Endothelial cell of umbilical vein (primary cell): Measurements from ENCODE around the gene RNF186. TPM values are rescaled to one million over a fixed set of nuclear protein-coding genes. Genes with fewer than 3 reads are reported as not detected.

Source experiments
- BruUV-seq: library from RNA; stranded (reverse); fragments of 400-500 nt; replicated peaks from 2 replicates; lab custom pipeline; 2021; lab: Mats Ljungman, UMichigan
- CTCF ChIA-PET: fragments of 300-600, 350-600 bp; sonication (Branson Sonifier 250); formaldehyde crosslinking; loops from one replicate; lab custom pipeline; 2021; ENCODE audit warnings: antibody characterized with exemption, inconsistent platforms; lab: Charles Lee
- POLR2A ChIA-PET: fragments of 300-600, 350-600 bp; sonication (Branson Sonifier 250); formaldehyde crosslinking; loops from one replicate; lab custom pipeline; 2021; ENCODE audit warnings: antibody characterized with exemption, inconsistent platforms; lab: Charles Lee
- DNase-seq: peaks from one replicate; pipeline ENCODE4 v3.0.0-alpha.2; 2011; ENCODE audit warnings: low read depth, low spot score
- FAIRE-seq: peaks from 2 replicates; lab custom pipeline; 2011; peaks lifted over from hg19 to GRCh38; lab: Jason Lieb, UNC
- H2AFZ ChIP-seq: 2 replicates; pipeline ENCODE4 v1.6.0; 2012; ENCODE audit warnings: low read depth, low read length, control low read depth, inconsistent platforms
- H3K27ac ChIP-seq: 2 replicates; pipeline ENCODE4 v1.5.1; 2011; ENCODE audit warnings: low read depth, mild to moderate bottlenecking, control low read depth, low read length, moderate library complexity; ENCODE audit not compliant: insufficient read depth
- H3K27me3 ChIP-seq, 2 experiments: 2 replicates each; pipeline versions ENCODE4 v1.6.0 to v1.6.1; 2011; ENCODE audit warnings: low read length in 2 of 2, mixed read lengths in 1 of 2; ENCODE audit not compliant: control insufficient read depth in 2 of 2, insufficient read depth in 2 of 2
- H3K36me3 ChIP-seq, 2 experiments: 2 replicates in 1 of 2; 3 replicates in 1 of 2; pipeline ENCODE4 v1.5.1; 2011; ENCODE audit warnings: low read length in 2 of 2, mild to moderate bottlenecking in 1 of 2, moderate library complexity in 1 of 2; ENCODE audit not compliant: control insufficient read depth in 2 of 2, insufficient read depth in 2 of 2; ENCODE audit errors: extremely low read depth in 1 of 2
- H3K4me1 ChIP-seq: 3 replicates; pipeline ENCODE4 v1.5.1; 2011; ENCODE audit warnings: mild to moderate bottlenecking, low read length; ENCODE audit not compliant: control insufficient read depth, insufficient read depth; ENCODE audit errors: extremely low read depth
- H3K4me2 ChIP-seq: 2 replicates; pipeline ENCODE4 v1.6.1; 2011; ENCODE audit warnings: low read length, control low read depth, mixed read lengths; ENCODE audit not compliant: insufficient read depth
- H3K4me3 ChIP-seq, 3 experiments: fragments of 200-600 bp in 1 of 3; sonication (generic), shearing (Covaris generic) in 1 of 3; replicated peaks in 1 of 3; 2 replicates each; pipeline ENCODE4 v1.5.1; 2011 to 2016; ENCODE audit warnings: control low read depth in 3 of 3, low read length in 3 of 3, mild to moderate bottlenecking in 2 of 3, inconsistent platforms in 1 of 3, low read depth in 1 of 3, moderate library complexity in 1 of 3; ENCODE audit not compliant: insufficient read depth in 1 of 3
- H3K79me2 ChIP-seq: 2 replicates; pipeline ENCODE4 v1.6.0; 2012; ENCODE audit warnings: low read length, inconsistent platforms; ENCODE audit not compliant: control insufficient read depth, insufficient read depth
- H3K9ac ChIP-seq: replicated peaks from 2 replicates; pipeline ENCODE3; 2011; ENCODE audit warnings: low read length, control low read depth; ENCODE audit not compliant: insufficient read depth; ENCODE audit errors: extremely low read depth
- H3K9me1 ChIP-seq: replicated peaks from 3 replicates; pipeline ENCODE4 v1.6.0; 2011; ENCODE audit warnings: mild to moderate bottlenecking, low read length; ENCODE audit not compliant: control insufficient read depth, insufficient read depth; ENCODE audit errors: extremely low read depth
- H3K9me3 ChIP-seq: replicated peaks from 2 replicates; pipeline ENCODE4 v1.5.1; 2012; ENCODE audit warnings: low read length, inconsistent platforms; ENCODE audit not compliant: control insufficient read depth, insufficient read depth
- H4K20me1 ChIP-seq: replicated peaks from 2 replicates; pipeline ENCODE3; 2011; ENCODE audit warnings: mild to moderate bottlenecking, low read length; ENCODE audit not compliant: control insufficient read depth, insufficient read depth; ENCODE audit errors: extremely low read depth
- EZH2 ChIP-seq: IDR thresholded peaks from 2 replicates; pipeline ENCODE4 v1.6.1; 2012; ENCODE audit warnings: borderline replicate concordance, low read depth, mild to moderate bottlenecking, moderate library complexity, low read length, inconsistent platforms; ENCODE audit not compliant: severe bottlenecking
- FOS ChIP-seq: IDR thresholded peaks from 2 replicates; pipeline ENCODE4 v1.6.1; 2011; ENCODE audit warnings: mild to moderate bottlenecking, low read length, moderate library complexity, borderline replicate concordance; ENCODE audit not compliant: insufficient read depth
- GATA2 ChIP-seq: IDR thresholded peaks from 2 replicates; pipeline ENCODE4 v1.7.0; 2011; ENCODE audit warnings: low read depth, mild to moderate bottlenecking, moderate library complexity, mixed read lengths, low read length; ENCODE audit not compliant: insufficient read length, insufficient read depth
- JUN ChIP-seq: IDR thresholded peaks from 2 replicates; pipeline ENCODE4 v1.6.1; 2011; ENCODE audit warnings: borderline replicate concordance, low read depth; ENCODE audit not compliant: insufficient read length, insufficient read depth
- MYC ChIP-seq: IDR thresholded peaks from one replicate; pipeline ENCODE4 v1.6.1; 2011; ENCODE audit warnings: mild to moderate bottlenecking, low read depth, low read length
- dilution Hi-C: fragments of 300-500 bp; cut with MboI; formaldehyde crosslinking; loops from one replicate; pipeline ENCODE4 v1.15.0; 2019; ENCODE audit warnings: low sequenced_read_pairs; ENCODE audit not compliant: extremely low pct_ligation_motif_present
- intact Hi-C: fragments of 100-400 bp; cut with micrococcal nuclease; formaldehyde crosslinking; loops from one replicate; pipeline ENCODE4 v1.10.0; 2022
- polyA plus RNA-seq, 4 experiments: library from polyadenylated mRNA; depleted of rRNA in 3 of 4; stranded (reverse) in 3 of 4; unstranded in 1 of 4; fragments of >200 nt; gene quantifications; 2 replicates each; pipeline versions ENCODE4 v1.2.1 to v1.2.3, GENCODE V29; 2011 to 2012; ENCODE audit warnings: missing spikeins in 1 of 4
- total RNA-seq: library from RNA; stranded (reverse); gene quantifications from 2 replicates; pipeline ENCODE4 v1.2.3, GENCODE V29; 2021
- TF ChIP-seq, protein P1 (sequence below): IDR thresholded peaks from 2 replicates; pipeline ENCODE4 v1.6.1; 2011; ENCODE audit not compliant: insufficient read depth, insufficient read length
- TF ChIP-seq, protein P2 (sequence below), 2 donors: IDR thresholded peaks; 1 replicate in 1 of 2; 2 replicates in 1 of 2; pipeline ENCODE4 v1.5.1; 2011; ENCODE audit warnings: low read length in 2 of 2, mild to moderate bottlenecking in 2 of 2, moderate library complexity in 2 of 2, control low read depth in 1 of 2, inconsistent platforms in 1 of 2, low read depth in 1 of 2; ENCODE audit not compliant: insufficient read depth in 1 of 2; ENCODE audit errors: extremely low read depth in 1 of 2

RNF186 gene
- total and polyA plus RNA-seq, 2 donors (not counting 3 experiments of a cell fraction or from before 2014, with no cell fraction given) = not detected

DNA sequence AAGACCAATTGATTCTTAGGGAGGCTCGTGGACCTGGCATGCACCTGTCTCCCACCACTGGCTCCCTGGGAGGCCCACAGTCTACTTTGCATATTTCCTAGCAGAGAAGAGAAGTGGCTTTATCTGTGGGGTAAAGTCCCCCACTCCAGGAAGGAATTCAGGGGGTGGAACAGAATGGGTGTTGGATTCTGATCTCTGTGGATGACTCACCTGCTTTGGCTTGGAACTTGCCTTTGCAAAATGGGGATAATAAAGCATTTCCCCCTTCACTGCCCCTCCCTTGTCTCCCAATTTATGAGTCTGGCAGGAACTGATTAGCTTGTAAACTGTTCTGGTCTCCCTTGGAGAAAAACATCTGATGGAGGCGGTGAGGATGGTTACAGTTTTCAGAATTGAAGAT lies 46.0 kb upstream of the RNF186 start:
- Histone ChIP-seq H3K27me3 (peaks cover 6% of the 10 kb centered on the region in 2 experiments), H3K9me1 (no peaks in the 10 kb centered on the region), H3K27ac (no peak overlapping the region), H2AFZ (no peak overlapping the region), H3K4me1 (no peaks in the 10 kb centered on the region), H4K20me1 (no peaks in the 10 kb centered on the region), H3K9me3 (no peaks in the 10 kb centered on the region), H3K4me2 (no peak overlapping the region), H3K4me3 (no peak overlapping the region), H3K79me2 (no peaks in the 10 kb centered on the region), H3K9ac (no peak overlapping the region), H3K36me3 (no peaks in the 10 kb centered on the region)
- DNase-seq (no peak), FAIRE-seq (no peak)
- dilution Hi-C loops = no loop called here
- intact Hi-C loops = no loop called here
- TF ChIP-seq, protein P1, sequence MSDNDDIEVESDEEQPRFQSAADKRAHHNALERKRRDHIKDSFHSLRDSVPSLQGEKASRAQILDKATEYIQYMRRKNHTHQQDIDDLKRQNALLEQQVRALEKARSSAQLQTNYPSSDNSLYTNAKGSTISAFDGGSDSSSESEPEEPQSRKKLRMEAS = no peak
- TF ChIP-seq, protein P2, sequence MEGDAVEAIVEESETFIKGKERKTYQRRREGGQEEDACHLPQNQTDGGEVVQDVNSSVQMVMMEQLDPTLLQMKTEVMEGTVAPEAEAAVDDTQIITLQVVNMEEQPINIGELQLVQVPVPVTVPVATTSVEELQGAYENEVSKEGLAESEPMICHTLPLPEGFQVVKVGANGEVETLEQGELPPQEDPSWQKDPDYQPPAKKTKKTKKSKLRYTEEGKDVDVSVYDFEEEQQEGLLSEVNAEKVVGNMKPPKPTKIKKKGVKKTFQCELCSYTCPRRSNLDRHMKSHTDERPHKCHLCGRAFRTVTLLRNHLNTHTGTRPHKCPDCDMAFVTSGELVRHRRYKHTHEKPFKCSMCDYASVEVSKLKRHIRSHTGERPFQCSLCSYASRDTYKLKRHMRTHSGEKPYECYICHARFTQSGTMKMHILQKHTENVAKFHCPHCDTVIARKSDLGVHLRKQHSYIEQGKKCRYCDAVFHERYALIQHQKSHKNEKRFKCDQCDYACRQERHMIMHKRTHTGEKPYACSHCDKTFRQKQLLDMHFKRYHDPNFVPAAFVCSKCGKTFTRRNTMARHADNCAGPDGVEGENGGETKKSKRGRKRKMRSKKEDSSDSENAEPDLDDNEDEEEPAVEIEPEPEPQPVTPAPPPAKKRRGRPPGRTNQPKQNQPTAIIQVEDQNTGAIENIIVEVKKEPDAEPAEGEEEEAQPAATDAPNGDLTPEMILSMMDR (IDR thresholded peaks at IDR 0.05; ENCODE audit: extremely low read depth in 1 of 2, insufficient read depth in 1 of 2, low read depth in 1 of 2, low read length in 2 of 2) = no peak
- no peak for TF ChIP-seq JUN
- no peak for TF ChIP-seq EZH2
- no peak for TF ChIP-seq FOS
- POLR2A ChIA-PET = no interaction called here
- CTCF ChIA-PET = no interaction called here
- BruUV-seq = no TSS peak

DNA sequence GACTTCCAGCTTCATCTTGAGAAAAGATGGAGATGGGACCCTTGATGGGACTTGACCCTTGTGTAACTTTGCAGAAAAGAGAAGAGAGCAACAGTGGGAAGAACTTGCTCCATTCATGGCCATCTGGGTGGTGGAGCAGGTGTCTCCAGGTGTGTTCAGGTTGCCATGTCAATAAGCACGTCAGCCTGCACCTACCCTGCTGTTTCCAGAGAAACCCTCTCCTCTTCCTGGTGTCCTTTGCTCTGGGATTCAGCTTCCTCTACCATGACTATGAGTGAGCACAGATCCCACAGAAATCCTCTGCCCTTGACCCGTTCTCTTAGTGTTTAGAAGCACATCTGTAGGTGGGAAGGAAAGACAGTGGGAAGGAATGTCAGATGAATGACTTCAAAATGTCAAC lies 45.3 kb upstream of the RNF186 start:
- DNase-seq (no peak), FAIRE-seq (no peak)
- H3K9ac ChIP-seq = no peak overlapping the region
- H3K36me3 ChIP-seq = no peaks in the 10 kb centered on the region
- H3K4me3 ChIP-seq = no peak overlapping the region
- no peaks in the 10 kb centered on the region for H3K9me1 ChIP-seq
- TF ChIP-seq GATA2 (no peak), JUN (no peak), MYC (no peak), EZH2 (no peak), FOS (no peak)
- H3K27me3 ChIP-seq = peaks cover 3 to 6% of the 10 kb centered on the region in 2 experiments
- intact Hi-C loops = no loop called here
- H3K79me2 ChIP-seq = no peaks in the 10 kb centered on the region
- no TSS peak for BruUV-seq
- ChIA-PET CTCF (no interaction called here), POLR2A (no interaction called here)
- no peak overlapping the region for H2AFZ ChIP-seq
- no peaks in the 10 kb centered on the region for H3K4me1 ChIP-seq
- dilution Hi-C loops = no loop called here
- no peaks in the 10 kb centered on the region for H3K9me3 ChIP-seq
- H3K27ac ChIP-seq = no peak overlapping the region
- no peaks in the 10 kb centered on the region for H4K20me1 ChIP-seq
- H3K4me2 ChIP-seq = no peak overlapping the region
